Renal cortical epithelial cell (primary cell): ENCODE results near the gene MT1HL1. TPM values are rescaled to one million over a fixed set of nuclear protein-coding genes. Genes with fewer than 3 reads are reported as not detected.

Experiments used
- DNase-seq: peaks from one replicate; pipeline ENCODE4 v3.0.0-alpha.2; 2011; ENCODE audit warnings: low read depth
- total RNA-seq: library from RNA; depleted of rRNA; stranded (reverse); fragments of >200 nt; gene quantifications from 2 replicates; pipeline ENCODE4 v1.2.3, GENCODE V29; 2014

The MT1HL1 gene
- total RNA-seq = not detected in 2 replicates

DNA sequence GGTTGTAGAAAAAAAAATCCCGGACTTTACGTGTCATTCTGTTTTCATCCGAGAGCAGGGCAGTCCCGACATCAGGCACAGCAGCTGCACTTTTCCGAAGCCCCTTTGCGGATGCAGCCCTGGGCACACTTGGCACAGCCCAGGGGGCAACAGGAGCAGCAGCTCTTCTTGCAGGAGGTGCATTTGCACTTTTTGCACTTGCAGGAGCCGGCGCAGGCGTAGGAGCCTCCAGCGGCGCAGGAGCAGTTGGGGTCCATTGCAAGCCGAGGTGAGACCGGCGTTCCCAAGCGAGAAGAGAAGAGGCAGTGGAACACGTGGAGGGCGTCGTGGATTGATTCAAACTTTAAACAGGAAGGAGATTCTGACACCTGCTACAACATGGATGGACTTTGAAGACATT, at the start of gene MT1HL1:
MT1HL1 (minus strand) TSS at position 326 of the 400 bp plus-strand sequence; CDS start at position 257, 69 bp downstream.
- DNase-seq = no peak

DNA sequence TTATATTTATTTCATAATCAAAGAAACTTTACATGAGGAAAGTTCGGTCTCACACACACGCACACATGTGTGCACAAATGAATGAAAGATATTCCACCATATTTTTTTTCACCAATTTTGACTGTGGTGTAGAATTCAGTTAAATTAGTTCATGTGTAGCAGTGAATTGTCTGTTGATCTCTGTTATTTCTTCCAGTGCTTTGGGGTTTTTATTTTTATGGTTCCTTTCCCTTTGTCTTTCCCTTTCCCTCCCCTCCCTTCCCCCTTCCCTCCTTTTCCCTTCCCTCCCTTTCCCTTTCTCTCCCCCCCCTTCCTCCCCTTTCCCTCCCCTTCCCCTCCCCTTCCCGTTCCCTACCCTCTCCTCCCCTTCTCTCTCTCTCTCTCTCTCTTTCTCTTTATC, 46.7 kb upstream of the MT1HL1 start:
- no peak for DNase-seq

DNA sequence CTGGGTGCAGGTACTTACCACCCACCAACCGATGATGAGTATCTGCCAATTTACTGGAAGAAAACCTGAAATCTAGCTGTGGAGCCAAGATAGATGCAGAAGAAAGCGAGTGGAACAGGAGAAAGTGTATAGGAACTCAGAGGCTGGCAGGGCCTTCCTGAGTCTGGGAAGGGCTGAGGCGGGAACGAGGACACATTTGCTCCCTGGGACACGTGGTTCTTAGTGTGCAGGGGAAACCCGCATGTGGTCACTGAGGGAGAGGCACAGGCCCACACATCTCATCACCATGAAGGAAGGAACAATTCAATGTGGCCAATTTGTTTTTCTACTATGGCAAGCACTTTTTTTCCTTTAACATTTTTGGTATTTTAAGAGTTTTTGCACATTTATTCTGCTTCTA, 45.9 kb upstream of the MT1HL1 start:
- DNase-seq = no peak

DNA sequence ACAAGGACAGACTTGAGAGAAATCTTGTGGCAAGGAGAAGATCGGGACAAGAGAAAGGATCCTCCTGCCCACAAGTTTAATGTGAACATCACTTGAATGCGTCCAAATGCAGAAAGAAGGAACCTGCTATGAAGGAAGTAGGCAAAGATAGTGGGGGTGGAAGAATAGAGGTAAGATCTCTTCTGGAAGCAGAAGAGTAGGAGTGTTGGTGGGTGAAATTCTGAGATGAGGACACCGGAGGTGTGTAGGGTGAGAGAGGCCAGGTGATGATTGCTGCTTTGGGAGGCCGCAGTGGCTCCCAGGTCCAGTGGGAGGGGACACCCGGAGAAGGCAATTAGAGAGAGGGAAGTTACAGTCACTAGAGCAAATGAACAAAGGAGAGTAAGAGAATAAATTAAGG, 44.6 kb upstream of the MT1HL1 start:
- DNase-seq = no peak

DNA sequence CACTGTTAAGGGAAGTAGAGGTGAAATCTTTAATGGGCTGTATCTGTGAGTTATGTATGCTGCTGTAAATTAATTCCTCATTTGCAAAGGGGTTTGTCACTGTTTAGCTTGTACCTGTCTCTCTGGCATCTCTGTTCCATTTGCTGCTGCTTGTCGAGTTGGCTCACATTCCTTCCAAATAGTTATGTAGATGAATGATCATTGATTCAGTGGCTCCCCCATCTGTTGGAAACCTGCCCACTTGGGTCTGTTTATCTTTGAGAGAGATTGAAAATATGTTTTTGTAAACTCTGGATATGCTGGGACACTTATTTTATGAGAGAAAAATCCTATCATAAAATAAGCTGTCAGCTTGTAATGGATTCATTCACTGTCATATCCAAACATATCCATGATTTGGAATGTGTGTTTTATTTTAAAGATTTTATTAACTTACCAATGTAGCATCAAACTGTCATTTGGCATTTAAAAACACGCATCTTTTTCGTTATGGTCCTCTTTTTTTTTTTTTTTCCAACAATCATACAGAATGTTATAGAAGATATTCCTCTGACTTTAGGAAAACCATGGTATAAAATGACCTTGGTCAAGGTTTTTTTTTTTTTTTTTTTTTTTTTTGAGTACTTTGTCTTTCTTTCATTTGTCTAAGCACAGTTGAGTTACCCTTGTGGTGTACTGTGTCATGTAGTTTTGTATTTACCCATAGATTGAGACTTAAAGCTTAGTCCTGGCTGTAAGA, 41.2 kb upstream of the MT1HL1 start:
- peak; percentile 1 for DNase-seq

DNA sequence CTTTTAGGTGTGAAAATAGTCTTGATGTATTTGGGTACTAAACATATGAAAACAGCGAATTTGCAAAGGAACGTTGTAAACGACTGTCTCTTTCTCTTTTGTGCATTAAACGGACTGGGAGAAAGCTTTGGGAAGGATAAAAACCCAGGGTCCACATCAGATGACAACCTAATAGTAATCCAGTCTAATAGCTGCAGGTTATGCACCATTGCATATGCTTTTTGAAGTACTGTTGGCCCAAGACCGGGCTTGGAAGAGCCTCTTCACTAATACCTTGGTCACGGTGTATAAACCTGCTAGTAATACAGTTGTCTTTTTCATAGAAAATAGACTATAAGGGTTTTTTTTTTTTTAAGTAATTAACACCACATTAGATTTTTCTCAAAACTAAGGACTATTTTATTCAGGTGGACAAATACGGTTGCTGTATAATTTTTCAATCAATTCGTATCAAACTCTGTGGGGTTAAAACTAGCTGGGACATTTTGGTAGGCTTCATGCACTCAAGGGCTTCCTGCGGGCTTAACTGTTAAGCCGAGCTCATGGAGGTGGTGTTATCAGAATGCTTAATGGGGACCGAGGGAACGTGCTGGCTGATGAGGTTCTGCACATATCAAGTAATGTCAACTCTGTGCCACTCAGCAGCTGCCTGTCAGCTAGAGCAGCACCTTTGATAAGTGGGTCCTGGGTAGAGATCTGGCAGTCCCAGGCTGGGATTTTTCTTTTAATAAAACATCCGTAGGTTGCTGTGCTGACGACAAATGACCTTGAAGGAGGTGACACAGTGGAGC, 39.8 kb upstream of the MT1HL1 start:
- DNase-seq = no peak

DNA sequence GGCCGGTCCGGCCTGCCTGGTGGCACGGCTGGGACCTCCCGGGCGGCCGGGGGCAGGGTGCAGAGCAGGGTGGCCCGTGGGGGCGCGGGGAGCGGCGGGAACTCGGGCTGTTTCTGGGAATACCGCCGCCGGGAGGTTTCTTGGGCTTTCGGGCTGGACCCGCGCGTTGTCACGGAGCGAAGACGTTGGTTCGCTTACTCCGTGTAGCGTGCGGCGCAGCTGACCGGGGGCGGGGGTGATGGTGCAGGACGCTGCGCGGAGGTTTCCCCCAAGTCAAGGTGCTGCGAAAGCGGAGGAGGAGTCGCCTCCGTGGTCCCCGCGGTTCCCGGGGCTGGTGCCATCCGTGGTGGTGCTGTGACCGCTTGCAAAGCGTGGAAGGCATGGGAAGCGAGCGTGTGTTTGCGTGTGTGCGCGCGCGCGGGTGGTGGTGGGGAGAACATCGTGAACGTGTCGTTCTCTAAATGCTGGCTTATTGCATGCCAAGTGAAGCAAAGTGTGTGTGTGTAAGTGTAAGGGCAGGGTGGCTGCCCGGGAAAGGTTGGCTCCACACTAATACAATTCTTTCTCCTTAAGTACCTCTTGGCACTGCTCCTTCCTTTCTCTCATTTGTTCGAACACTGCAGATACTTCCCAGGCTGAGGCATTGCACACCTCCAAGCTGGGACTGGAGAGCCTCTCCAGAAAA, 38.8 kb upstream of the MT1HL1 start:
- no peak for DNase-seq

DNA sequence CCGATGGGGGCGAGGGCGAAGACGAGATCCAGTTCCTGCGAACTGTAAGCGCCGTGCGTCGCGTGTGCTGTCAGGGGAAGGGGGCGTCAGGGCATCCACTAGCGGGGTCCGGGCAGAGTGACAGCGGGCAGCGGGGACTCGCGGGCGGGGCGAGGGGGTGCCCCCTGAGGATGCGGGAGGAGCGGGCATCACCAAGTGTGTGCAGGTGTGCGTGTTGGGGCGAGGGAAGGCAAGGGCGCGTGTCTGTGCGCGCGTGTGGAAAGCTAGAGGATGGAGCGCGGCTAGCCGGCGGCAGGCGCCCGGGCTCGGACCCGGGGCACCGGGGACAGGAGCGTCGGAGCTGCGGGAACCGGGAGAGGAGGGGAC, 38.3 kb upstream of the MT1HL1 start:
- DNase-seq = no peak

DNA sequence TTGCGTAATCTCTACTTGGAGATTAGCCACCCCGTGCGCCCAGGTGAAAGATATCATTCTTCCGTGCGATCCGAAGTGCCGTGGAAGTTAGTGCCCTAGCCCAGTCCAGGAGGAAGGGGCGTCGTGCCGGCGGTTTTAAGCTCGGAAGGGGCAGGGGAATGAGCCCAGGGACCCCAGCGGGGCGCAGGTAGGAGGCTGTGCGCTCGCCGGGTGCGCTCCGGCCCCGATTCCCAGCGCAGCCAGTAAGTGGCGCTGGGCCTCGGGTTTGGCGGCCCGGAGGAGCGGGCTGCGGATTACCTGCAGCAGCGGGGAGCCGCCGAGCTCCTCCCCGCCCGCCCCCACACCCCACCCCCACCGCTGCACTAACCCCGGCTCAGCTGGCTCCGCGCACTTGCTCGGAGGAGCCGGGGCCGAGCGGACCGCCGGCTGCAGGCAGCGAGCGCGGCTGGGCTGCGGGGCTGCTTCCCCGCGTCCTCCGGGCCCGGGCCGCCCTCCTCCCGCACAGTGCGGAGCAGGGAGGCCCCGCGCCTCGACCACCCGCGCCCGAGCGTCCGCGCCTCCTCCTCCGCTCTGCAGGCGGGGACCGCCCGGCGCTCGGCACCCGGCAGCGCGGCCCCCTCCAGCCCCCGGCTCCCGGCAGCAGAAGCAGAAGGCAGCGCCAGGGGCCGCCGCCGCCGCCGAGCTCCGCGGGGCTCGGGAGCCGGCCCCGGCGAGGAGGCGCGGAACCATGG, 37.7 kb upstream of the MT1HL1 start, which contains the start of gene RYR2:
RYR2 (plus strand) TSS at position 390 of the 731 bp plus-strand sequence; CDS start at position 728, 338 bp downstream.
- DNase-seq = no peak

DNA sequence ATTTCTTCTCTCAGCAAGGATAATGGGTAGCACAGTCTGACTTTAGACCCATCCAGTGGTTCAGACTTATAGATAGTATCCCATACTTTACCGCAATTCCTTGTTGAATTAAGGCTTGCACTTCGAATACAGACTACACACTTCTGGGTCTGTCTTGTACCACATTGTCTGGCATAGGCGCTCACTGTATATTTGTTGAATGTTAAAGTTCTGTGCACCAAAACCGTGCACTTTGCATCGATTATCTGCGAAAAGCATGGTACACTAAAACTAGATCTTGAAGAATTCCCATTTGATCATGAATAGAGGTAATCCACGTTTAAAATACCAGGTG, 37.2 kb upstream of the MT1HL1 start:
- no peak for DNase-seq

DNA sequence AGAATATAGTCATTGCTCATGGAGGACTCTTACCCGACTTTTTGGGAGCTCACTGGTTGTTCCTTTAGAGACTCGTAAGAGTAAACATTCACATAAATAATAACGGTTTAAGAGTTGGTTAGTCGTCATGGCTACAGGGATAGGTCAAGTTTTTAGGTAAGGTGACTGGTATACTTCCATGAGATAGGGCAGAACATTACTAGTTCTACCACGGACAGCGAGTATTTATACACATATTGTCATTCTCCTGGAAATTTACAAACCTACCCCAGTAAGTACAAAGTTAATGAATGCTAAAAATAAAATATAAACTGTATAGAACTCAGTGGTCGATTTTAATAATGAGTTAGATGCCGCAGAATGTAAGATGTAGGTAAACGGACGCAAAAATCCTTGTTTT, 36.6 kb upstream of the MT1HL1 start:
- DNase-seq = no peak

DNA sequence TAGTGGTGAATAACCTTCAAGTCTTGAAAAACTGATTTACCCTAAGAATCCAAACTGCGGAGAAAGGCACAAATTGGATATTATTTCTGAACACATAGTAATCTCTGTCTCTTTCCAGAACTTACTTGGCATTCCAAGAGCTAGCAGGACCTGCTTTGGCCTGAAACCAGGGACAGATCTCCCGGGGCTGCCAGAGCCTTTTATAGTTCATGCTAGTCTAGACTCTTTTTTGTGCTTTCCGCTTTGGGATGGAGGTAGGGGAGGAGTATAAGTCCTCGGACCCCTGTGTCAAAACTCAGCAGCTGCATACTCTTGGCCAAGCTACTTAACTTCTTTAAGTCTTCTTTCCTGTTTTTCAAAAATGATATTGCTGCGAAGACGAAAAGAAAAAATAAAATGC, 34.0 kb upstream of the MT1HL1 start:
- DNase-seq = no peak

DNA sequence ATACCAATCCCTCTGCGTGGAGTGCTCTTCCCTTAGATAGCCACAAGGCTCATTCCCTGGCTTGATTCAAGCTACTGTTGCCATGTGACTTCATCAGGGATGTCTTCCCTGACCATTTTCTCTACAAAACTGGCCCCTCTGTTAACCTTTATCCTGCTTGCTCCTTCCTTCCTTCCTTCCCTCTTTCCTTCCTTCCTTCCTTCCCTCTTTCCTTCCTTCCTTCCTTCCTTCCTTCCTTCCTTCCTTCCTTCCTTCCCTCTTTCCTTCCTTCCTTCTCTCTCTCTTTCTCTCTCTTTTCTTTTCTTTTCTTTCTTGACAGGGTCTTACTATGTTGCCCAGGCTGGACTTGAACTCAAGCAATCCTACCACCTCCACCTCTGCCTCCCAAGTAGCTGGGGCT, 31.5 kb upstream of the MT1HL1 start:
- no peak for DNase-seq

DNA sequence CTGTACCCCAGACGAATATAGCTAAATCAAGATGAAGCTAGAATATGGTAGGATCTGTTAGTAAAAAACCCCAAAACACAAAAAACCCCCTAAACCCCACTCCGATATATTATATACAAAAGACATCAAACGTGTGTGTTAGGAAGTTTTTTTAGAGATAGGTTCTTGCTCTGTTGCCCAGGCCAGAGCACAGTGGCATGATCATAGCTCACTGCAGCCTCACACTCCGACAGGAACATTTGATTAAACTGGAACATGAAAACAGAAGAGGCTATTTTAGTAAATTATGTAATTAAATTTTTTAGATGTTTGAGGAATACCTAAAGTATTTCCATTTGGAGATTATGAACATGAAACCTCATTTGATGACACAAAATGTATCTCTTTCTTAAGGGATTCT, 29.6 kb upstream of the MT1HL1 start:
- DNase-seq = no peak

DNA sequence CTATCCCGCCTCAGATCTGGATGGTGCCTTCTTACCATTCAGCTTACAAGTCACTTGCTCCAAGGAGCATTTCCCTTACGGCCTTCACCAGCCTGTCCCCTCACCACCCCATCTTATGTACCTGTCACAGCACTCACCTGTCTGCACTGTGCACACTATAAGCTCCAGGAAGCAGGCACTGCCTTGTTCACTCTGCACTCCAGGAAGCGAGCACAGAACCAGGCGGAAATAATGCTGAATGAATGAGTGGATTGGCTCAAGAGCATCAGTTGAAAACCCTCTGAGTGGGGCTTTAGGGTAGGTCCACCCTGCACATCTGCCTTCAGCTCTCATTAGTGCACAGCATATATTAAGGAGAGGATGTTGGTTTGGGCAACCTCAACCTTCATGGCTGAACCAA, 28.8 kb upstream of the MT1HL1 start:
- no peak for DNase-seq

DNA sequence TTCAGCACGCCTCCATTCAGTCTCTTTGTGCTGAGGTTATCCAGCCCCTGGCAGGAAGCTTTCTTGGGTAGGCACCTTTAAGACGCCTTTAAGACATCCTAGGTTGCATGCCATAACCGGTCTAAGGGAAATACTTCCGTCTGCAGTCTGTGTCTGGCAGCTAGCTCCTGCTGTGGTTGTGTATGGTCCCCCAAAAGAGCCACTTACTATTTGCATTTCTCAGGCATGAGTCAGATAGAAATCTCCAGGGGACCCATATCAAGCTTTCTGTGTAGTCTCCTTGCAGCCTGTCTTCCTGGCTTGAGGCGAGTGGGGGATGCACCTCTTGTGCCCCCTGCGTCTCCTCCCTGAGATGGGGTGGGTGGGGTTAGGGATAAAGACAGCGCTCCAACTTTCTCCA, 27.8 kb upstream of the MT1HL1 start:
- no peak for DNase-seq

DNA sequence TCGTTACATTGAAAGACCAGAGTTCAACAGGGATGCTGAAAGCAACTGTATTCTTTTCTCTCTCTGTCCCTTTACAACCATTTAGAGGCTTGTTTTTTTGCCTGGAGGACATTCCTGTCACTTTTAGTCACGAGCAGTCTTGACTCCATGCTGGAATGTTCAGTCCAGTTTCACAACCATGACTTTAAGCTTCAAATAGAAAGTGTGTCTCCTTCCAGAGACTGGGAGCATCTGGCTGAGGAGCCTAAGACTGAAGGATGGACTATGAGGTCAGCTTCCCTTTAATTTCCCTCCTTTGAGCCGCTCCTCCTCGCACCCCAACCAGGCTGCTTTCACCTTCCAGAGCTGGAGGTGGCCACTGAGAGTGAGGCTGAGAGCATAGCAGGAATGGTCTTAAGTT, 27.2 kb upstream of the MT1HL1 start:
- no peak for DNase-seq

DNA sequence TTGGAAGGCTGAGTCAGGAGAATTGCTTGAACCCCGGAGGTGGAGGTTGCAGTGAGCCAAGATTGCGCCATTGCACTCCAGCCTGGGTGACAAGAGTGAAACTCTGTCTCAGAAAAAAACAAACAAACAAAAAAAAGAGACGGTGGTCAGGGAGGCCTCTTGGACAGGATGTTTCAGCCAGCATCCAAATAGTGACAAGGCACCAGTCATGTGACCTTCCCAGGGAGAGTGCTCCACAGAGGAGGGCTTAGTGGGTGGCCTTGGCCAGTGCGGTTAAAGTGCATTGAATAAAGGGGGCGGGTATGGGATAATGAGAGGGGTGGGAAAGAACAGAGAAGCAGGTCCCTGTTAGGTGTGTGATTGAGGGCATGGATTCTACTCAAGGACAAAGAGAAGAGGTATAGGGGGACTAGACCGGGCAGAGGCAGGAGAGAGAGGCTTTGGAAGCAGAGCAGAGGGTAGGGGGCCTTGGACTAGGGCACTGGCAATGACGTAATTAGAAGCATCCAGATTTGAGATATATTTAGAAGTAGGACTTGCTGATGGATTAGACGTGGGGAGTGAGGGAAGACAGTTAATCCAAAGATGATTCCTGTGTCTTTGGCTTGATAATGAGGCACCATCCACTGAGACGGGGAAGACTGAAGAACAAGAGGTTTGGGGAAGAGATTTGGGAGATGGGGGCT, 25.8 kb upstream of the MT1HL1 start:
- no peak for DNase-seq

DNA sequence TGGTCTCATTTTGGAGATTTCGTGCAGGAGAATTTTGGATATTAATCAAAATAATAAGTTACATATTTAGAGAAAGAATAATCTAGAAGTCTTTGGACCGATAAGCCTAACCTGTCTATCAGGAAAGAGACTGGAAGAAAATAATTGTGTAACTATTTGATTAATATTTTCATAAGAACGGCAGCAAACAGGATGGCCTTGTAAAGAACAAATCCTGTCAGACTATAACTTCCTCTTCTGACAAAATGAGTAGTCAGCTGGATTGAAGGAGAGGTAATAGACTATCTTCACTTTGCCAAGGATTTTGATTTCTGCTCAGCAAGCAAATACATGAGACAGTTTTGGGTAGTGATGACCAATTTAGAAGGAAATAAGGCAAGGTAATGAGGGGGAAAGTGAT, 25.0 kb upstream of the MT1HL1 start:
- no peak for DNase-seq

DNA sequence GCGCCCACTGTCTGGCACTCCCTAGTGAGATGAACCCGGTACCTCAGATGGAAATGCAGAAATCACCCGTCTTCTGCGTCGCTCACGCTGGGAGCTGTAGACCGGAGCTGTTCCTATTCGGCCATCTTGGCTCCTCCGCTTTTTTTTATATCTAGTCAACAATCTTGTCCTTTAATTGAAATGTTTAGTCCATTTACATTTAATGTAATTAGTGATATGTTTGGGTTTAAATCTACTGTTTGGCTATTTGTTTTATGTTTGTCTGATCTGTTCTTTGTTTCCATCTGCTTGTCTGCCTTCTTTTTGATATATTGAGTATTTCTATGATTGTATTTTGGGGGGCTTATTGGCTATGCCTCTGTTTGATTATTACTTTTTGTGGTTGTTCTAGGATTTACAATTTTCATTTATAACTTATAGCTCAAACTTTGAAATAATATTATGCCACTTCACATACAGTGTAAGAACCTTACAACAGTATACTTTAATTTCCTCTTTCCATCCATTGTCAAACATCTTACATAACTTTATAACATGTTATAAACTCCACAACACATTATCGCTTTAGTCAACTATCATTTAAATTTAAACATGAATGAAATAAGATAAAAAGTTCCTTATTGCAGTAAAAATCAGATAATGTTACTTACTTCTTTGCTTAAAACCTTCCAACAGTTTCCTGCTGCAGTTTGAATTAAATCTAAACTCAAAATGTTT, 21.3 kb upstream of the MT1HL1 start:
- no peak for DNase-seq

DNA sequence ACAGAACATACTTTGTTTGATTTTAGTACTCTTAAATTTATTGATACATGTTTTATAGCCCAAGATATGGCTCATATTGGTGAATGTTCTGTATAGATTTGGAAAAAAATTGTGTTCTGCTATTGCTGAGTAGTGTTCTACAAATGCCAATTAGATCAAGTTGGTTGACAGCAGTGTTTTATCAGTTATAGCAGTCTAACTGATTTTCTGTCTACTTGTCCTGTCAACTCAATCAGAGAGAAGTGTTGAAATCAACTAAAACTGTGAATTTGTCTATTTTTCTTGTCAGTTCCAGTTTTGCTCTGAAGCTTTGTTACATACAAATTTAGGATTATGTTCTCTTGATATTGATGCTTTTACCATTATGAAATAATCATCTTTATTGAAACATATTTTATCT, 14.7 kb upstream of the MT1HL1 start:
- no peak for DNase-seq
